Skeletal muscle cell (primary cell): ENCODE results near the gene FAM50B.
"Not testable (repeated sequence)": the region's sequence is repeated elsewhere in the genome, so short reads cannot be mapped to it uniquely, and the experiment has no call there.

ENCODE experiments used
- DNase-seq: peaks from one replicate; pipeline ENCODE4 v3.0.0-alpha.2; 2010; ENCODE audit warnings: low read depth
- H3K4me3 ChIP-seq: 2 replicates; pipeline ENCODE4 v1.5.1; 2011; ENCODE audit warnings: low read depth, mild to moderate bottlenecking, control low read depth, low read length, moderate library complexity

FAM50B gene

GRCh38 chr6:3843379-3844096 lies 5.6 kb upstream of the FAM50B start:
- no peak overlapping the region for H3K4me3 ChIP-seq
- DNase-seq: no peak

DNA sequence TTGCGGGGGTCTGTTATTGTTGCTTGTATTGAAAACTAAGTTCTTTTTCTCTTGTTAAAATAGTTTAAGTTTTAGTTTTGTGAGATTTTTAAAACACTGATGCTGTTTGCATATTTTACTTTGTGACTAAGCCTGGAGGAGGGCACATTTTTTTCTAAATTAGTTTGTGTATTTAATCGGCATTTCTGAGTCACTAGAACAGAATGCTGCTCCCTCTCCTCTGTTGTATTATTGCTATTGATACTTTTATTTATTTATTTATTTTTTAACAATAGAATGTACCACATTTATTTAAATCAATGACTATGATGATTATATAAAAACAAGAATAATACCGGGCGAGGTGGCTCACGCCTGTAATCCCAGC lies 5.1 kb upstream of the FAM50B start:
- DNase-seq: no peak
- no peak overlapping the region for H3K4me3 ChIP-seq

DNA sequence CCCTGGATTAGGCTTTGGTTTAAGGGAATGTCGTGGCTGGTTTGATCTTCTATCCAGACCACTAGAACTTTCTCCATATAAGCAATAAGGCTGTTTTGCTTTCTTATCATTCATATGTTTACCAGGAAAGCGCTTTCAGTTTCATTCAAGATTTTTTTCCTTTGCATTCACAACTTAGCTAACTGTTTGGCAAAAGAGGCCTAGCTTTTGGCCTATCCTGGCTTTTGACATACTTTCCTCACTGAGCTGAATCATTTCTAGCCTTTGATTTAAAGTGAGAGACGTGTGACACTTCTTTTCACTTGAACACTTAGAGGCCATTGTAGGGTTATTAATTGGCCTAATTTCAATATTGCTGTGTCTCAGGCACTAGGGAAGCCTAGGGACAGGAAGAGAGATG lies 1.7 kb upstream of the FAM50B start:
- H3K4me3 ChIP-seq: no peak overlapping the region
- no peak for DNase-seq

DNA sequence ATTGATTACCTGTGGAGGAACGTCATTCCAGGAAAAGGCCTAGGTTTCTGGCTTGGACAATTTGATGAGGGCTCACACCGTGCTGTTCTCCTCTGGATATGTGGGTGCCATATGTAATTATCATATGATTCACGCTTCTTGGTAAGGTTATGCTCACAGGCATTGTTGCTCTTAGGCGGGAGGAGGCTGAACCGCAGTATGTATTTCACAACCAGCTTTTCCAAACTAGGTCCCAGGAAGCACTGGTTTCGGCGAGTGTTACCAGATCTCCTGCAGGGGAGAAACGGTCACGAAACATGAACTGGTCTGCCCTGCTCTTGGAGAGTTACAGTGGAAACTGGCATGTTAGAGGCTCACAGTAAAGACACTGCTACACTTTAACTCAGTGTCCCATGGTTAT lies 793 bp upstream of the FAM50B start:
- no peak for DNase-seq
- H3K4me3 ChIP-seq: peak overlapping the region; percentile 49

GRCh38 chr6:3849681-3850450 lies 693 bp downstream of the FAM50B start:
- peak overlapping the region; percentile 49 for H3K4me3 ChIP-seq
- no peak for DNase-seq

GRCh38 chr6:3850451-3851203 lies 1.5 kb downstream of the FAM50B start:
- no peak for DNase-seq
- H3K4me3 ChIP-seq: no peak overlapping the region

DNA sequence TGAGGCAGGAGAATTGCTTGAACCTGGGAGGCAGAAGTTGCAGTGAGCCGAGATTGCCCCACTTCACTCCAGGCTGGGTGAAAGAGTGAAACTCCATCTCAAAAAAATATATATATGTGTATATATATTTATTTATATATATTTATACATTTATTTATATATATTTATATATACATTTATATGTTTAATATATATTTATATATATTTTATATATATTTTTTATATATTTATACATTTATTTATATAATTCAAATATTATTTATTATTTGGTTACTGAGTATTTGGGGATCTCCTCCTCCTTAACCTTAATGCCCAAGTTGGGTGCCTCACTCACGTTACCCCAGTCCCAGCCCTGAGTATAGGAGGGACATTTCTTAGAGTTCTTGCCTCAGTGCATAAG lies 2.7 kb downstream of the FAM50B start:
- DNase-seq: no peak
- no peak overlapping the region for H3K4me3 ChIP-seq

DNA sequence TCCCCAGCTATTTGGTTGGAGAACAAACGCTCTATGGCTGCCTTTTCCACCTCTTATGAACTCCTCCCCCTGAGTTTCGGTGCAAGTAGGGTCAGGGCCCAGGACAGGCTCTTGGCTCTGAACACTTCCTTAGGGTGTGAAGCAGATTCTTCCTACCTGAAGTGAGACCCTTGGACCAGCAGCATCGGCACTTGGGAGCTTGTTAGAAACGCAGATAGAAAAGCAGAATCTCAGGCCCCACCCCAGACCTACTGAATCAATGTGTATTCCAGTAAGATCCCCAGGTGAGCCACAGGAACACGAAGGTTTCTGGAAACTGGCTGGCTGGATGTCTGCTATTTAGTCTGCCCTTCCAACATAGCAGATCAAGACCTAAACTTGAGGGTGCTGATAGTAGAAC lies 3.2 kb downstream of the FAM50B start:
- no peak for DNase-seq
- no peak overlapping the region for H3K4me3 ChIP-seq

GRCh38 chr6:3855866-3856265 lies 6.7 kb downstream of the FAM50B start:
- DNase-seq: no peak
- H3K4me3 ChIP-seq: no peak overlapping the region

GRCh38 chr6:3856576-3856975 lies 7.4 kb downstream of the FAM50B start:
- no peak for DNase-seq
- H3K4me3 ChIP-seq: no peak overlapping the region

DNA sequence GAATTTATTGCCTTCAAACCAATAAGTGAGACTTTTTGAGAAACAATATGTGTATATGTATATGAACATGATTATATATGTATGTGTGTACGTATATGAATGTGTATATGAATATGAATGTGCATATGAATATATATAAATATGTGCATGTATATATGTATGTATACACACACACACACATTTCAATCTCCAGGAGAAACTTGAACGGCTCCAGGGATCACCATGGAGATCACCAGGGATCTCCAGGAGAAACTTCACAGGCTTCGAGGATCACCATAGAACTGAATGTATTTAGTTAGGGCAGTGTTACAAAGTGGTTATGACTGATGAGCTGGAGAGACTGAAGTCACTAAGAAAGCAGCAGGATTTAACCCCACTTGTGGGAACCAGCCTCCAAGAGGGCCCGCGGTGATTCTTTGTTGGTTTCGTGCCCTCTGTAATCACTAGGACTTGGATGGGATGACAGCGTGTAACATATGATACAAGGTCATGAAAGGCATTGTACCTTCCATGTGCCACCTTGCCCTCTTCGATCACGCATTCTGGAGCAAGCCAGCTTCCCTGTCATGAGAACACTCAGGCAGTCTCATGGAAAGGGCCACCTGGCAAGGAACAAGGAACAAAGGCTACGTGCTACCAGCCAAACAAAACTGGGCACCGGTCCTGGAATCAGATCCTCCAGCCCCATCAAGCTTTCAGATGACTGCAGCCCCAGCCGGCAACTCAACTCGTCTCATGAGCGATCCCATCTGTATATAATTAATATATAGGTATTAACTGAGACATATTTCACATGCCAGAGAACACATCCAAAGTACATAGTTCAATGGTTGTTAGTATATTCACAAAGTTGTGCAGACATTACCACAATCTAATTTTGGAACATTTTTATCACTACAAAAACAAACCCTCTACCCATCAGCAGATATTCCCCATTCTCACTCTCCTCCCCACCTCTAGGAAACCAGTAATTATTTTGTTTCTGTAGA lies 8.6 kb downstream of the FAM50B start:
- no peak for DNase-seq
- no peak overlapping the region for H3K4me3 ChIP-seq

DNA sequence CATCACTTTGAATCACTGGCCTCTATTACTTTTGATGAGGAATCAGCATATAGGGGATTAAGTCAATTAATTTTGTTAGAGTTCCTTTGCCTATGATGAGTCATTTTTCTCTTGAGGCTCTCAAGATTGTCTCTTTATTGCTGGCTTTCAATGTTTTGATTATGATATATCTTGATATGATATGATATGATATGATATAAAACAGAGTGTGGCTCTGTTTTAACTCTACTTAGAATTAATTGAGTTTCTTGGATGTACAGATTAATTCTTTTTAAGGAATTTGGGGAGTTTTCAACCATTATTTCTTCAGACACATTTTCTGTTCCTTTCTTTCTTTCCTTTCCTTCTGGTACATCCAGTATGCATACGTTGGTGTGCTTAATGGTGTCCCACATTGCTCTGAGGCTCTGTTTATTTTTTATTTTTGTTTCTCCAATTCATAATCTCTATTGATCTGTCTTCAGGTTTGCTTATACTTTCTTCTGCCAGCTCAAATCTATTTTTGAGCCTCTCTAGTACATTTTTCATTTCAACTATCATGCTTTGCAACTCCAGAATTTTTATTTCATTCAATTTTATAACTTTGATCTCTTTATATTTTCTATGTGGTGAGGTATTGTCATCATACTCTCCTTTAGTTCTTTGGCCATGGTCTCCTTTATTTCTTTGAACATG lies 10.8 kb downstream of the FAM50B start:
- H3K4me3 ChIP-seq: no peak overlapping the region
- no peak for DNase-seq

DNA sequence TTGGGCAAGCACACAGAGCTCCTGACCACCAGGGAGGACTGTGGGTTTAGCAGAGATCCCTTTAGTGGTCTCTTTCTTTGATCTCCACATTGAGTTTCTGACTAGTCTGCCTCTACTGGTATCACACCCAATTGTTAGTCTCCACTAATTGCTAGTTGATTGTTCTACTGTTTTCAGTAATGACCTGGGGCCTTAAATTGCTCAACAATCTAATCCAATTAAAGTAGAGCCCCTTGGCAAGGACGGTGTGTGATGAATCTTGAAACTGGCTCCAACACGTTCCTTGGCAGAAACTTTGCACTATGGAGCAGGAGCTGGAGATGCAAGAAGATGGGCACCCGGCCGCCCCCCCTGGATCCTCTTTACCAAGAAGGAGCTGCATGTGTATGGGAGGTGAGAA lies 12.3 kb downstream of the FAM50B start:
- no peak for DNase-seq
- H3K4me3 ChIP-seq: no peak overlapping the region

DNA sequence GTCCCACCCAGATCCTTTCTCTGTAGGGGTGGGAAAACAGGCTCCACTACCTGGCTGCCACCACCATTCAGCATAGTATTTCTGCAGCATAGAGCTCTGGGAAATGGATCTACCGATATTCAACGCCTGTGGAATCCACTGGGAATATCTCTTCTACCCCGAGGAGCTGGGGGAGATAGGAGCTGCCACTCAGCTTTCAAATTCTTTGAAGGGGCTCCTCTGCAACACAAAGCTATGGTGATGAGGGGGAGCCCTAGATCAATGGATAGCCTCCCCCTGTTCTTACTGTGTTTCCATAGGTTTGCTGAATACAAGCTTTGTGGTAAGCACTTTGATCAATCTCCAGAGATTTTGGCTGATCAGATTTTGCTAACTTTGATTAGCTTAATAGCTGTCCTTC lies 12.9 kb downstream of the FAM50B start:
- no peak for DNase-seq
- no peak overlapping the region for H3K4me3 ChIP-seq

DNA sequence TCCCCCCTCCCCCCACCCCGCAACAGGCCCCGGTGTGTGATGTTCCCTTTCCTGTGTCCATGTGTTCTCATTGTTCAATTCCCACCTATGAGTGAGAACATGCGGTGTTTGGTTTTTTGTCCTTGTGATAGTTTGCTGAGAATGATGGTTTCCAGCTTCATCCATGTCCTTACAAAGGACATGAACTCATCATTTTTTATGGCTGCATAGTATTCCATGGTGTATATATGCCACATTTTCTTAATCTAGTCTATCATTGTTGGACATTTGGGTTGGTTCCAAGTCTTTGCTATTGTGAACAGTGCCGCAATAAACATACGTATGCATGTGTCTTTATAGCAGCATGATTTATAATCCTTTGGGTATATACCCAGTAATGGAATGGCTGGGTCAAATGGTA lies 14.1 kb downstream of the FAM50B start:
- not testable (repeated sequence) for DNase-seq, H3K4me3 ChIP-seq

DNA sequence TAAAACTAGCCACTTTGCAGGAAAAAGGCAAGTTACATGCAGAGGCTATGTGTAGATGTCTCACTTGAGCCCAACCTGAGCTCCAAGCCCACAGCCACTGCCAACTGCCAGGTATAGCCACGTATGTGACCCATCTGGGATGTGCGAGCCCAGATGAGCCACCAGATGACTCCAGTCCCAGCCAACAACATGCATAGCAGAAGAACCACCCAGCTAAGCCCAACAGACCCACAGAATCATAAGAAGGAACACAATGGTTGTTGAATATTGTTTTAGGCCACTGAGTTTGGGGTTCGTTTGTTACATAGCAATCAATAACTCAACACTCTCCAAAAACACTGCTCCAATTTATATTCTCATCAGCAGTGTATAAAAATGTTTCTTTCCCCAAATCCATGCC lies 16.3 kb downstream of the FAM50B start:
- DNase-seq: no peak
- no peak overlapping the region for H3K4me3 ChIP-seq

DNA sequence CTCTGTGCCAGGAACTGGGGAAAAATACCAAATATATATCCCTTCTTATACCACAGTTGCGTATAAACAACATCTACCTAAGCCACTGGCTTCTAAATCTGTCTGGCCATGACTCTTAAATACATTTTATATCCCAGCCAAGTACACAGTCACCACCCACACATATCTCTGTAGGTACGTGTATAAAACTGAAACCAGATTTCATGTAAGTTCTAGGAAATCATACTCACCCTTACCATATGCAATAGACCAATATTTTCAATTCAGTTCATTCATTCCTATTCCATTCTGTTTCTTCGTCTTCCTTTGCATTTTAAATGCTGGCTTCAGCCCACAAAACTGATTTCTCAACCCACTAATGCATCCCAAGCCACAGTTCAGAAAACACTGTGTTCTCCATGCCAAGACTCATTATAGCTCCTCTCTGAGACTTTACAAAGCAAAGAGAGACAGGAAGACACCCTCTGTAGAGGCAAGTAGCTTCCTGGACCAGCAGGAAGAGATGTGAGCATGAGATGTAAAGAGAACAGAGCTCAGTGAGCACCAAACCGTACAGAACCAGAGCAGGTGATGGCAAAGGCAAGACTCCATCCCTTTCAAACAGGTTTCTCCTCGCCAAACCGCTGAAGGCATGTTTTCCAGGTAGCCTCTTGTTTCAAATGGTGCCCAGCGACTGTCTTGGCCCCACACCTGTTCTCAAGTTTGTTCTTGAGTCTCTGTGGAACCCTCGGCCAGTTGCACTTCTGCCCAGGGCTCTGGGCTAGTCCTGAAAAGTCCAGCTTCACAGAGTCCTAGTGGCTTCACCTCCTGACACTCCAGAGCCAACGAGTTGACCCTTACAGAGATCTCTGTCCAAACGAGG lies 18.7 kb downstream of the FAM50B start:
- peak; percentile 52 for DNase-seq
- H3K4me3 ChIP-seq: no peak overlapping the region

GRCh38 chr6:3868544-3868943 lies 19.4 kb downstream of the FAM50B start:
- DNase-seq: peak; percentile 76
- no peak overlapping the region for H3K4me3 ChIP-seq
